GM12865 (cell line): ENCODE data around the gene NRXN2.
"Not testable (repeated sequence)": the region's sequence is repeated elsewhere in the genome, so short reads cannot be mapped to it uniquely, and the experiment has no call there.

Source experiments
- DNase-seq: peaks from one replicate; pipeline ENCODE4 v3.0.0; 2010; ENCODE audit warnings: low read depth
- H3K4me3 ChIP-seq: 2 replicates; pipeline ENCODE4 v1.5.1; 2011; ENCODE audit warnings: mild to moderate bottlenecking, low read depth, low read length, control low read depth
- TF ChIP-seq, protein P1 (sequence below): IDR thresholded peaks from 2 replicates; pipeline ENCODE4 v1.5.1; 2011; ENCODE audit warnings: low read length, control low read depth, low read depth, inconsistent platforms; ENCODE audit not compliant: insufficient read depth; ENCODE audit errors: missing control alignments

The NRXN2 gene

DNA sequence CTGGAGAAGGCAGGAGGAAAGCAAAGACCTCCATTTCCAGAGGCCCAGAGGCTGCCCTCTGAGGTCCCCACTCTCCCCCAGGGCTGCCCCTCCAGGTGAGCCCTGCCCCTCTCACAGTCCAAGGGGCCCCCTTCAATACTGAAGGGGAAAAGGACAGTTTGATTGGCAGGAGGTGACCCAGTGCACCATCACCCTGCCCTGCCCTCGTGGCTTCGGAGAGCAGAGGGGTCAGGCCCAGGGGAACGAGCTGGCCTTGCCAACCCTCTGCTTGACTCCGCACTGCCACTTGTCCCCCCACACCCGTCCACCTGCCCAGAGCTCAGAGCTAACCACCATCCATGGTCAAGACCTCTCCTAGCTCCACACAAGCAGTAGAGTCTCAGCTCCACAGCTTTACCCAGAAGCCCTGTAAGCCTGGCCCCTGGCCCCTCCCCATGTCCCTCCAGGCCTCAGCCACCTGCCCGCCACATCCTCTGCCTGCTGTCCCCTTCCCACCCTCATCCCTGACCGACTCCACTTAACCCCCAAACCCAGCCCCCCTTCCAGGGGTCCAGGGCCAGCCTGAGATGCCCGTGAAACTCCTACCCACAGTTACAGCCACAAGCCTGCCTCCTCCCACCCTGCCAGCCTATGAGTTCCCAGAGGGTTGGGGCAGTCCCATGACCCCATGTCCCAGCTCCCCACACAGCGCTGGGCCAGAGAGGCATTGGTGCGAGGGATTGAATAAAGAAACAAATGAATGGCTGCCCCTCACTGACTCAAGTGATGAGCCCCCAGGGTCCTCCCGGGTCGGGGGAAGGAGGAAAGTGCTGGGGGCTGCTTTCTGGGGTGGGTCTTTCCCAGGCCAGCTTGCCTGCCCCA, 121.2 kb downstream of the NRXN2 start:
- TF ChIP-seq, protein P1, sequence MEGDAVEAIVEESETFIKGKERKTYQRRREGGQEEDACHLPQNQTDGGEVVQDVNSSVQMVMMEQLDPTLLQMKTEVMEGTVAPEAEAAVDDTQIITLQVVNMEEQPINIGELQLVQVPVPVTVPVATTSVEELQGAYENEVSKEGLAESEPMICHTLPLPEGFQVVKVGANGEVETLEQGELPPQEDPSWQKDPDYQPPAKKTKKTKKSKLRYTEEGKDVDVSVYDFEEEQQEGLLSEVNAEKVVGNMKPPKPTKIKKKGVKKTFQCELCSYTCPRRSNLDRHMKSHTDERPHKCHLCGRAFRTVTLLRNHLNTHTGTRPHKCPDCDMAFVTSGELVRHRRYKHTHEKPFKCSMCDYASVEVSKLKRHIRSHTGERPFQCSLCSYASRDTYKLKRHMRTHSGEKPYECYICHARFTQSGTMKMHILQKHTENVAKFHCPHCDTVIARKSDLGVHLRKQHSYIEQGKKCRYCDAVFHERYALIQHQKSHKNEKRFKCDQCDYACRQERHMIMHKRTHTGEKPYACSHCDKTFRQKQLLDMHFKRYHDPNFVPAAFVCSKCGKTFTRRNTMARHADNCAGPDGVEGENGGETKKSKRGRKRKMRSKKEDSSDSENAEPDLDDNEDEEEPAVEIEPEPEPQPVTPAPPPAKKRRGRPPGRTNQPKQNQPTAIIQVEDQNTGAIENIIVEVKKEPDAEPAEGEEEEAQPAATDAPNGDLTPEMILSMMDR, result no peak
- H3K4me3 ChIP-seq, result no peak overlapping the region
- DNase-seq, result no peak

DNA sequence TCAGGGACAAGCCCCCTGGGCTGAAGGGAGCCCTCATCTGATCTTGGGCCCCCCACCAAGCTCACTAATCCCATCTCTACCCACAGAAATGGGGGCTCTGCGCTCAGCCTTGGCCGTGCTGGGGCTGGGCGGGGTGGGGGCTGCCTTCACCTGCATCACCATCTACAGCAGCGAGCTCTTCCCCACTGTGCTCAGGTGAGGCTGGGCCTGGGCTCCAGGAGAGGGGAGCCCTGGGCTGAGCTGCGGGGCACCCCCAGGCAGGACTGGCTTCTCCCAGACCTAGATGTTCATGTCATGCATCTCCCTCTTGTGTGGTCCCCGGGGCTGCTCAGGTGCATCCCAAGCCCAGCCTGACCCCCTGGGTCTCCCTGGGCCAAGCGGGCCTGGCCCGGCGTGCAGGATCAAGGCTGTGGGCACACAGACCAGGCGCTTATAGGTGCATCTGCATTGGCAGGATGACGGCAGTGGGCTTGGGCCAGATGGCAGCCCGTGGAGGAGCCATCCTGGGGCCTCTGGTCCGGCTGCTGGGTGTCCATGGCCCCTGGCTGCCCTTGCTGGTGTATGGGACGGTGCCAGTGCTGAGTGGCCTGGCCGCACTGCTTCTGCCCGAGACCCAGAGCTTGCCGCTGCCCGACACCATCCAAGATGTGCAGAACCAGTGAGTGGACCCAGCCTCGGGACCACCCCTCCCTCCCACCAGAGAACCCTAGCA, 122.6 kb downstream of the NRXN2 start:
- no peak overlapping the region for H3K4me3 ChIP-seq
- no peak for DNase-seq
- TF ChIP-seq, protein P1, result no peak

DNA sequence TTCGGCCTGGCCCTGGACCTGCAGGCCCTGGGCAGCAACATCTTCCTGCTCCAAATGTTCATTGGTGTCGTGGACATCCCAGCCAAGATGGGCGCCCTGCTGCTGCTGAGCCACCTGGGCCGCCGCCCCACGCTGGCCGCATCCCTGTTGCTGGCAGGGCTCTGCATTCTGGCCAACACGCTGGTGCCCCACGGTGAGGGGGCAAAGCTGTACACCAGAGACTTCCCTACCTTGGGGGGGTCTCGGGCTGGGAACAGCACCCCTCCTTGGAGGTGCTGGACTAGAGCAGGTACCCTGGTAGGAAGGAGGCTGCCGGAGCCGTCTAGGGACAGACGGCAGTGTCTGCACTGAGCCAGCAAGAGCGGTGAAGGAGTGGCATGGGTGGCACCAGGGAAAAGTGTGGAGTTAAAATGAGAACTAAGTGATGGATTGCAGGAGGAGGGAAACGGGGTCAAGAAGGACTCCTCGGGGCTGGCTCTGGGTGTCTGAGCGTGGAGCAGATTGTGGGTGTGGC, 123.2 kb downstream of the NRXN2 start:
- H3K4me3 ChIP-seq, result no peak overlapping the region
- no peak for DNase-seq
- TF ChIP-seq, protein P1, result no peak

DNA sequence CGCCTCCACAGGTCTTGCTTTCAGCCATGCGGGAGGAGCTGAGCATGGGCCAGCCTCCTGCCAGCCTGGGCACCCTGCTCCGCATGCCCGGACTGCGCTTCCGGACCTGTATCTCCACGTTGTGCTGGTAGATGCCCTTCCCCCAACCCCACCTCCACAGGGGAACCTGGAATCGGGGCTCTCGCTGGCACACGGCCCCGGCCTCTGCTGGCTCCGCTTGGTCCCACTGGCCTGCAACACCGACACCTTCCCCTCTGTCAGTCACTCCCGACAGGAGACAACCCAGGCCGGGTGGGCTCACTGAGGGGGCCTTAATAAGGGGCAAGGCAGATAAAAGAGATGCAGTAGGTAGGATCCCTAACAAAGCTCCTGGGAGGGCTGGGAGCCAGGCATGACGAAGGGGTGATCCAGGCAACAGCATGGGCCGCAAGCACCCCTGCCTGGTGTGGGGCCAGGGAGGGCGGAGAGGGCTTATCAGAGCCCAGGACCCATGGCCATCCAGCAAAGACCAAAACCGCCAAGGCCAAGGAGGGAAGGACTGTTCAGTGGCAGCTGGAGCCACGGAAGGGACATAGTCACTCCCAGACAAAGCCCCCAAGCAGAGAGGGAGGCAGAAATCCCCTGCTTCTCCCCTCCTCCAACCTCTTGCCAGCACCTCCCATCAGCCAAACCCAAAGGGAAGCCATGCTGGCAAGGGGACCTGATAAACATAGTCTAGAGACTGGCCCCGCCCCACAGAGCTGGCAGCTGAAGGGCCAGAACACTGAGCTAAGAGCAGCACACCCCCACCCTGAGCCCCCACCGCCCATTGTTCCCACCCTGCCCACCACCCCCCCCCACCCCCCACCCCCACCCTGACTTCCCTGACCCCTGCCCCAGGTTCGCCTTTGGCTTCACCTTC, 124.0 kb downstream of the NRXN2 start:
- TF ChIP-seq, protein P1, result no peak
- no peak for DNase-seq
- no peak overlapping the region for H3K4me3 ChIP-seq

DNA sequence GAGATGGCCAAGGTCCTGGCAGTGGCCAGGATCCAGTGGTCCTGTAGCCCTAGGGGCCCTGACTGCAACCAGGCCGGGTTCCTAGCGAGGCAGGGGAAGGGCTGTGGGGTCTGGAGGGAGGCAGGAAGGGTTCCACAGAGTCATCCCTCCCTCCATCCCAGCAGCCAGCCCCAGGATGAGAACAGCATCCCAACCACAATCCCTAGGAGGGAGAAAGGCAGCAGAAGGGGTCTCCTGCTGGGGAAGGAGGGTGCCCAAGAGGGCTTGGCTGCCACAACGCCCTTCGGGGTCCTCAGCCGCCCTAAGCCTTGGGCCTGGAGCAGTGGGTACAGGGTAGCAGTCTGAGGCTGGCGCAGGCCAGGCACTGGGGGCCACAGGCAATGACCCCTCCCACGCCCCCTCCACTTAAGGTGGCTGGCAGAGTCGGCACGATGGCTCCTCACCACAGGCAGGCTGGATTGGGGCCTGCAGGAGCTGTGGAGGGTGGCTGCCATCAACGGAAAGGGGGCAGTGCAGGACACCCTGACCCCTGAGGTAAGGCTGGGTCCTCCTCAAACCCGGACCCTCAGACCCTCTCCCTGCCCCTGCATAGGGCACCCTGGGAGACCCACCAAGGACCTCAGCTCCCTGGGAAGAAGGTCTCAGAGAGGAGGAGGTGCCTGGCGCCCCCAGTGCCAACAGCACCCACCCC, 124.7 kb downstream of the NRXN2 start:
- TF ChIP-seq, protein P1, result no peak
- no peak overlapping the region for H3K4me3 ChIP-seq
- DNase-seq, result no peak

DNA sequence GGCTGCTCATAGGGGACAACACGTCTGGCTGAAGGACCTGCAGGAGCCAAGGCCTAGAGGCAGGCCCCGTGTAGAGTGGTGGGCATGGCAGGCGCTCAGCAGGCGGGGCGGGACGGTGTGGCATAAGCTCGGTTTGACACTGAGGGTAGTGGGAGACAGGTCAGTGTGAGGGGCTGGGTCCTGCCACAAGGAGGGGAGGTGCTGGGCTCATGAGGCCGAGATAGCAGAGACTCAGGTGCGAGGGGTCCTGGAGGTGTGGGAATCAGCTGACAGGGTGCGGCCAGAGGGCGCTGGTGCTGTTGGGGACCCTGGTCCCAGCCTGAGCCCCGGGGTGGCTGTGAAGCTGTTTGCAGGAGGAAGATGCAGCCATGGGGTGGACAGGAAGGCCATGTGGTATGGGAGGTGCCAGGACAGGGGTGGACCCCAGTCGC, 125.3 kb downstream of the NRXN2 start:
- DNase-seq, result no peak
- no peak overlapping the region for H3K4me3 ChIP-seq
- TF ChIP-seq, protein P1, result no peak

DNA sequence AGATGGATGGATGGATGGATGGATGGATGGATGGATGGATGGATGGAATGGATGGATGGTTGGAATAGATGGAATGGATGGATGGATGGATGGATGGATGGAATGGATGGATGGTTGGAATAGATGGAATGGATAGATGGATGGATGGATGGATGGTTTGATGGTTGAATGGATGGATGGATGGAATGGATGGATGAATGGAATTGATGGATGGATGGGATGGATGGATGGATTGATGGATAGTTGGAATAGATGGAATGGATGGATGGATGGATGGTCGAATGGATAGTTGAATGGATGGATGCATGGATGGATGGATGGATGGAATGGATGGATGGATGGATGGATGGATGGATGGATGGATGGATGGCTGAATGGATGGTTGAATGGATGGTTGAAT, 127.1 kb downstream of the NRXN2 start:
- H3K4me3 ChIP-seq, DNase-seq: not testable (repeated sequence)
